MM.1S (cell line): ENCODE data around the gene FIGNL1.

Source experiments
- DNase-seq: peaks from one replicate; pipeline ENCODE4 v3.0.0-alpha.2; 2015
- H2AFZ ChIP-seq: fragments of 300-600 bp; sonication (generic); 2 replicates; pipeline ENCODE4 v1.6.0; 2016; ENCODE audit warnings: antibody characterized with exemption, low read length
- H3F3A ChIP-seq: fragments of 300-600 bp; sonication (generic); 2 replicates; pipeline ENCODE4 v1.6.1; 2016; ENCODE audit warnings: mild to moderate bottlenecking, antibody characterized with exemption, low read length, moderate library complexity, mixed read lengths; ENCODE audit not compliant: insufficient read depth
- H3K27ac ChIP-seq: fragments of 300-600 bp; sonication (generic); 2 replicates; pipeline ENCODE4 v1.5.1; 2016; ENCODE audit warnings: mild to moderate bottlenecking, low read length
- H3K27me3 ChIP-seq: fragments of 300-600 bp; sonication (generic); replicated peaks from 2 replicates; pipeline ENCODE4 v1.6.0; 2016; ENCODE audit warnings: low read length; ENCODE audit not compliant: insufficient read depth
- H3K36me3 ChIP-seq: fragments of 300-600 bp; sonication (generic); replicated peaks from 2 replicates; pipeline ENCODE4 v1.6.1; 2016; ENCODE audit warnings: mild to moderate bottlenecking, low read length, mixed read lengths; ENCODE audit not compliant: insufficient read depth
- H3K4me1 ChIP-seq: fragments of 300-600 bp; sonication (generic); 2 replicates; pipeline ENCODE4 v1.6.1; 2016; ENCODE audit warnings: low read length, mixed read lengths
- H3K4me2 ChIP-seq: fragments of 300-600 bp; sonication (generic); 2 replicates; pipeline ENCODE4 v1.6.0; 2016; ENCODE audit warnings: low read depth, low read length
- H3K4me3 ChIP-seq: fragments of 300-600 bp; sonication (generic); 2 replicates; pipeline ENCODE4 v1.5.1; 2016; ENCODE audit warnings: low read length, mixed read lengths
- H3K79me2 ChIP-seq: fragments of 300-600 bp; sonication (generic); 2 replicates; pipeline ENCODE4 v1.6.1; 2016; ENCODE audit warnings: mixed run types, low read length, mixed read lengths
- H3K9ac ChIP-seq: fragments of 300-600 bp; sonication (generic); 2 replicates; pipeline ENCODE4 v1.6.1; 2016; ENCODE audit warnings: low read length, mixed read lengths
- H3K9me2 ChIP-seq: fragments of 300-600 bp; sonication (generic); replicated peaks from 2 replicates; pipeline ENCODE4 v1.6.1; 2016; ENCODE audit warnings: mild to moderate bottlenecking, low read length, mixed read lengths; ENCODE audit not compliant: insufficient read depth
- H3K9me3 ChIP-seq: fragments of 300-600 bp; sonication (generic); replicated peaks from 2 replicates; pipeline ENCODE4 v1.6.1; 2016; ENCODE audit warnings: mild to moderate bottlenecking, low read length, mixed read lengths; ENCODE audit not compliant: insufficient read depth
- H4K20me1 ChIP-seq: fragments of 300-600 bp; sonication (generic); 2 replicates; pipeline ENCODE4 v1.6.1; 2016; ENCODE audit warnings: mild to moderate bottlenecking, low read length, moderate library complexity, mixed read lengths; ENCODE audit not compliant: insufficient read depth
- CTCF ChIP-seq: fragments of 300-600 bp; sonication (generic); IDR thresholded peaks from 2 replicates; pipeline ENCODE4 v1.5.1; 2016; ENCODE audit warnings: antibody characterized with exemption, low read length, mixed read lengths
- EZH2 ChIP-seq: fragments of 300-600 bp; sonication (generic); optimal IDR thresholded peaks from 2 replicates; pipeline ENCODE3; 2017; ENCODE audit warnings: low read depth, mild to moderate bottlenecking, antibody characterized with exemption, low read length, mixed read lengths
- EZH2phosphoT487 ChIP-seq: fragments of 300-600 bp; sonication (generic); IDR thresholded peaks from 2 replicates; pipeline ENCODE4 v1.6.1; 2018; ENCODE audit warnings: antibody characterized with exemption, low read length

The FIGNL1 gene

GRCh38 chr7:50449501-50449880 lies 659 bp downstream of the FIGNL1 start:
- no peak for TF ChIP-seq EZH2phosphoT487
- no peak for TF ChIP-seq EZH2
- TF ChIP-seq CTCF = no peak
- Histone ChIP-seq H2AFZ (peak overlapping the region; percentile 100), H3K9me3 (no peaks in the 10 kb centered on the region), H3K9ac (peak overlapping the region; percentile 91), H3K27me3 (no peaks in the 10 kb centered on the region), H3K36me3 (peaks cover 11% of the 10 kb centered on the region; the same call in 1 of the 2 replicates), H3K9me2 (no peaks in the 10 kb centered on the region), H3K27ac (peak overlapping the region; percentile 68; the same call in 1 of the 2 replicates), H3K4me1 (peaks cover 7% of the 10 kb centered on the region; the same call in 1 of the 2 replicates), H4K20me1 (no peaks in the 10 kb centered on the region), H3K79me2 (peaks cover 47% of the 10 kb centered on the region), H3K4me3 (peak overlapping the region; percentile 91), H3F3A (peaks cover 6% of the 10 kb centered on the region), H3K4me2 (peak overlapping the region; percentile 96)
- DNase-seq = no peak

- Histone ChIP-seq H4K20me1 (no peaks in the 10 kb centered on the region), H3K4me2 (peak overlapping the region; percentile 96), H2AFZ (no peak overlapping the region), H3F3A (peaks cover 6% of the 10 kb centered on the region), H3K4me3 (peak overlapping the region; percentile 91), H3K4me1 (peaks cover 7% of the 10 kb centered on the region; the same call in 1 of the 2 replicates), H3K9ac (peak overlapping the region; percentile 91; the same call in 1 of the 2 replicates), H3K79me2 (peaks cover 54% of the 10 kb centered on the region), H3K9me3 (no peaks in the 10 kb centered on the region), H3K36me3 (peaks cover 16% of the 10 kb centered on the region; the same call in 1 of the 2 replicates), H3K27ac (peak overlapping the region; percentile 68; the same call in 1 of the 2 replicates), H3K27me3 (no peaks in the 10 kb centered on the region), H3K9me2 (no peaks in the 10 kb centered on the region)
- no peak for DNase-seq
- no peak for TF ChIP-seq EZH2phosphoT487
- no peak for TF ChIP-seq CTCF
- no peak for TF ChIP-seq EZH2
Observed at GRCh38 chr7:50448823-50449222, 1.3 kb downstream of the FIGNL1 start.

GRCh38 chr7:50446542-50446960 lies 3.6 kb downstream of the FIGNL1 start:
- Histone ChIP-seq H3K36me3 (peaks cover 19% of the 10 kb centered on the region; the same call in 1 of the 2 replicates), H3K9ac (no peak overlapping the region), H3K27me3 (no peaks in the 10 kb centered on the region), H3F3A (peaks cover 6% of the 10 kb centered on the region), H3K27ac (no peak overlapping the region), H3K4me2 (no peak overlapping the region), H2AFZ (no peak overlapping the region), H3K4me1 (peaks cover 7% of the 10 kb centered on the region; the same call in 1 of the 2 replicates), H3K9me3 (no peaks in the 10 kb centered on the region), H3K79me2 (peaks cover 68% of the 10 kb centered on the region), H3K9me2 (no peaks in the 10 kb centered on the region), H4K20me1 (no peaks in the 10 kb centered on the region), H3K4me3 (no peak overlapping the region)
- TF ChIP-seq CTCF (no peak), EZH2 (no peak), EZH2phosphoT487 (no peak)
- DNase-seq = no peak
